GM21381 (cell line): ENCODE measurements around the gene NTHL1.

Experiments
- ATAC-seq: cut with Tn5 transposase; IDR thresholded peaks from one replicate; pipeline ENCODE4 v1.9.1; 2021; ENCODE audit warnings: mild to moderate bottlenecking, moderate library complexity; ENCODE audit not compliant: unreplicated experiment

The NTHL1 gene

GRCh38 chr16:2066139-2066538, 18.5 kb upstream of the NTHL1 start:
- ATAC-seq: no peak

GRCh38 chr16:2064368-2064945, 16.8 kb upstream of the NTHL1 start:
- no peak for ATAC-seq

GRCh38 chr16:2063861-2064260, 16.2 kb upstream of the NTHL1 start:
- no peak for ATAC-seq

GRCh38 chr16:2062801-2063200, 15.2 kb upstream of the NTHL1 start:
- ATAC-seq: no peak

- ATAC-seq: no peak
Observed at GRCh38 chr16:2061526-2061925, 13.9 kb upstream of the NTHL1 start.

- no peak for ATAC-seq
Observed at GRCh38 chr16:2061023-2061422, 13.4 kb upstream of the NTHL1 start.

GRCh38 chr16:2060346-2060745, 12.7 kb upstream of the NTHL1 start:
- no peak for ATAC-seq

GRCh38 chr16:2058872-2059271, 11.2 kb upstream of the NTHL1 start:
- ATAC-seq: no peak

- ATAC-seq: no peak
Observed at GRCh38 chr16:2058420-2058819, 10.8 kb upstream of the NTHL1 start.

- ATAC-seq: no peak
Observed at GRCh38 chr16:2057438-2057837, 9.8 kb upstream of the NTHL1 start.

GRCh38 chr16:2056681-2057407, 9.2 kb upstream of the NTHL1 start:
- ATAC-seq: no peak

- no peak for ATAC-seq
Observed at GRCh38 chr16:2056077-2056476, 8.4 kb upstream of the NTHL1 start.

- no peak for ATAC-seq
Observed at GRCh38 chr16:2054543-2055245, 7.1 kb upstream of the NTHL1 start.

- no peak for ATAC-seq
Observed at GRCh38 chr16:2053897-2054296, 6.3 kb upstream of the NTHL1 start.

- no peak for ATAC-seq
Observed at GRCh38 chr16:2053211-2053610, 5.6 kb upstream of the NTHL1 start.

- ATAC-seq: no peak
Observed at GRCh38 chr16:2048116-2048543, 496 bp upstream of the NTHL1 start.

GRCh38 chr16:2046893-2047329, 723 bp downstream of the NTHL1 start:
- ATAC-seq: no peak

GRCh38 chr16:2045965-2046892, 1.4 kb downstream of the NTHL1 start:
- ATAC-seq: no peak

- ATAC-seq: no peak
Observed at GRCh38 chr16:2044541-2044940, 3.1 kb downstream of the NTHL1 start.

GRCh38 chr16:2043667-2044451, 3.8 kb downstream of the NTHL1 start:
- ATAC-seq: no peak
